NCI-H510A (cell line): ENCODE measurements around the gene TRIM54.
"Not testable (repeated sequence)": the region's sequence is repeated elsewhere in the genome, so short reads cannot be mapped to it uniquely, and the experiment has no call there.

Experiments
- DNase-seq: peaks from one replicate; lab custom pipeline; 2025; lab: John Stamatoyannopoulos, UW

TRIM54 gene

GRCh38 chr2:27313882-27314645 is 31.8 kb downstream of the TRIM54 start:
- no peak for DNase-seq

GRCh38 chr2:27314709-27315108 is 32.5 kb downstream of the TRIM54 start:
- DNase-seq, result no peak

DNA sequence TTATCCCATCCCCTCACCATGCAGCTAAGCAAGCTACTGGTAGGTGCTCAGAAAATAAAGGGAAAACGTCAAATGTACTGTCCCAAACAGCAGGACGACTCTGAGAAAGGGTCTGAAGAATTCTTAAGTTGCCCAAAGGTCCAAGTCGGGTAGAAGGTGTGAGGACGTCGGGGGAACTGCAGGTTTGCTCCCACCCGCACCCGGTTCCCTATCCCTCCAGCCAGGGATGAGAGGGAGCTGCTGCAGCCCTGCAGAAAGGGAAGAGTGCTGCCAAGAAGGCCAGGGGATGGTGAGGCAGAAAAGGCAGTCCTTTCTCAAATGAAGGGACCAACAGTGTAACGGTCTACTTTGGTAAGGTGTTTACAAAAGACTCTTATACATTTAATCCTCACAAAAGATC is 32.9 kb downstream of the TRIM54 start:
- DNase-seq, result no peak

DNA sequence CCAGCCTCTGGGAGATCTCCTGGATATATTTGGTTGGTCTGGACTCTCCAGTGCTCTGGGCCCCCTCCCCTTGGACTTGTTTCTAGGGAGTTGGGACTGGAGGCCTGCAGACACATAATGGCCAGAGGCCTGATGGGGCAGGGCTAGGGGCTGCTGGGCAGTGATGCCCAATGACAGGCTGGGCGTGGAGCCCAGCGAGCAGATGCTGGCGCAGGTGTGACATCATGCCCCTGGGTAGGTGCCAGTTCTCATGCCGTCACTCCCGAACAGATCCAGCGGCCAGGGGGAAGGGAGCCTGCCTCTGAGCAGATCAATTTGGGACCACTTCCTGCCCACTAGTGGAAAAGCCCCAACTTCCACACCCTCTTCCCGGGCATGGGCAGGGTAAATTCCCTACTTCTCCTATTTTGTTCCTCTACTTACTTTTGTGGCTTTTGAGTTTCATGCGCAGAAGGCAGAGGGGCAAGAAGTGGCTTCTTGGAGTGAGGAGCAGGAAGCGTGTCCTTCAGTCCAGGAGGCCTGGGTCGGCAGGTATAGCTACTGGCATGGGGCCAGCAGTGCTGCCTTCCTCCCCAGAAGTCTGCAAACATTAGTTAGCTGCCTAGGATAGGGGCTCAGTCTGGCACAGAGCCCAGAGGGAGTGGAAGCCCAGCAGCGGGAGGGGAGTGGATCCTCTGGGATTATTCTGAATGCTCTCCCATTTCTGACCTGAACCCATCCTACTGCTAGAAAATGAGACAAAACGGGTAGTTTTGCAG is 34.6 kb downstream of the TRIM54 start:
- peak; percentile 66 for DNase-seq

- DNase-seq, result not testable (repeated sequence)
These were observed 37.6 kb downstream of the TRIM54 start for GRCh38 chr2:27319839-27320238.

DNA sequence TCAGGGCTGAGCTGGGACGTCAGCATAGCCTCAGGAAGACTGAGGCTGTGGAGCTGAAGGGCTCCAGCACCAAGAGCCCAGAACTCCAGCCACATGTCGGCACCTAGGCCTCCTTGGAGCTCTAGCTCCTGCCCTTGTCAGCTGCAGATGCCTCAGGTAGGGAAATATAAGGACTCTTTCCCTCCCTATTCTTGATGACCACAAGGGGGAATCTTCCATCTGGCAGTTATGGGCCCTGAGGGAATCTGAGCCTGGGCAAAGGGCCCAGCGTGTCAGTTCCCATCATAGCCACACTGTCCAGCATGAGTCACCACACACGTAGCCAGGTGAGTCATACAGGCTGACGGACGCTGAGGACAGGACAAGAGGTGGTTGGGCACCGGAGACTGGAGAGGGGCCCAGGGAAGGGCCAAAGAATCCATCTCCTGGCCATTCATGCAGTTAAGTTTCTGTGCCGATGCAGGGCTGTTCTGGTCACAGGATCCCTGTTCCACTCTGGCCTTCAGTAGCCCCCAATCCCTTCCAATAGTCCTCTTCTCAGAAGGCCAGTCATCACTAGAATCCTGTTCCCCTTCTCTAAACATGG is 38.8 kb downstream of the TRIM54 start:
- no peak for DNase-seq

DNA sequence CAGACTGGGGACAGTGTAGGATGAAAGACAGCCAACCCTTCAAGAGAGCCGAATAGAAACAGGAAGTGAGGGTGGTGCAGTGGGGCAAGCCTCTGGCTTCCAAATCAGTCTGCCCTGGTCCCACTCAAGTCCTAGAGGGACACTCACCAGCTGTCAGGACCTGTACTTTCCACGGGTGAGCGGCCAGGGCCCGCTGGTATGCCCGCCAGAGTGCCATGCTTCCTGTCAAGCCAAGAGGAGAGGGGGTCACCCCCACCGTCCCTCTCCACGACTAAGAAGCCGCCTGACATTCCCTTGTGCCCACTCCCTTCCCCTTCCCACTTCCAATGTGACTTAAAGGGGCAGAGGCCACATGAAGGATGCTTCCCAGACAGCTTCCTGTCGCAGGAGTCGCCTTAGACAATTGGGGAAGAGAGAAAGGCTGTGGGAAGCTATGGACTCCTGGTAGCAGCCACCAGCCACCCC is 40.1 kb downstream of the TRIM54 start:
- DNase-seq, result no peak

GRCh38 chr2:27322766-27323595 is 40.8 kb downstream of the TRIM54 start, which contains the start of gene MPV17:
MPV17 (minus strand) TSS chr2:27323097; CDS start chr2:27322517, 580 bp downstream.
- DNase-seq, result peak; percentile 92

GRCh38 chr2:27323596-27324285 is 41.5 kb downstream of the TRIM54 start:
- no peak for DNase-seq

GRCh38 chr2:27324720-27325119 is 42.5 kb downstream of the TRIM54 start:
- DNase-seq, result no peak

- DNase-seq, result no peak
These were observed 53.1 kb downstream of the TRIM54 start for GRCh38 chr2:27335311-27335710.

- no peak for DNase-seq
These were observed 53.9 kb downstream of the TRIM54 start for GRCh38 chr2:27336173-27336572.

DNA sequence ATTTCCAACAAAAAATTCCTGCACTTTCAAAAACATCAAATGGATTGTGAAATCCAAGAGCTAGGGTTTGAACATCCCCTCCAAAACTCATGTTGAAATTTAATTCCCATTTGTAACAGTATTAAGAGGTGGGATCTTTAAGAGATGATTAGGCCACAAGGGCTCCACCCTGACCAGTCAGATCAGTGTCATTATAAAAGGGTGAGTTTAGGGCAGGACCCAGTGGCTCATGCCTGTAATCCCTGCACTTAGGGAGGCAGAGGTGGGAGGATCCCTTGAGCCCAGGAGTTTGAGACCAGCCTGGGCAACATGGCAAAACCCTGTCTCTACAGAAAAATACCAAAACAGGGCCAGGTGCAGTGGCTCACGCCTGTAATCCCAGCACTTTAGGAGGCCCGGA is 65.4 kb downstream of the TRIM54 start:
- DNase-seq, result no peak

DNA sequence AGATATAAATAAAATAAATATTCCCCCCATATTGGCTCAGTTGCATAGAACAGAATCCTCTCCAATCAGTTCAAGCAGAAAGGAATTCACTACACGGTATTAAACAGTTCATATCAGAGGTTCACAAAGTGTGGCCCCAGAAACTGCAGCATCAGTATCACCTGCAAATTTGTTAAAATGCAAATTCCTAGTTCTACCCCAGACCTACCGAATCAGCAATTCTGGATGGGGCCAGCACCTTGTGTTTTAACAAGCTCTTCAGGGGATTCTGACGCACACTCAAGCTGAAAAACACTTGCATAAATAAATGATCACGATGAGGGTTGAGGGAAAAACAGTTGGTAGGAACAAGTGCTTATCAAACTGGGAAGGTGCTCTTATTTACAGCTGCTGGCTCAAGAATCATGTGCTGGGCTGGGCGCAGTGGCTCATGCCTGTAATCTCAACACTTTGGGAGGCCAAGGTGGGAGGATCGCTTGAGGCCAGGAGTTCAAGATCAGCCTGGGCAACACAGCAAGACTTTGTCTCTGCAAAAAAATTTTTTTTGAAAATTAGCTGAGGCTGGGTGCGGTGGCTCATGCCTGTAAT is 68.0 kb downstream of the TRIM54 start:
- no peak for DNase-seq

DNA sequence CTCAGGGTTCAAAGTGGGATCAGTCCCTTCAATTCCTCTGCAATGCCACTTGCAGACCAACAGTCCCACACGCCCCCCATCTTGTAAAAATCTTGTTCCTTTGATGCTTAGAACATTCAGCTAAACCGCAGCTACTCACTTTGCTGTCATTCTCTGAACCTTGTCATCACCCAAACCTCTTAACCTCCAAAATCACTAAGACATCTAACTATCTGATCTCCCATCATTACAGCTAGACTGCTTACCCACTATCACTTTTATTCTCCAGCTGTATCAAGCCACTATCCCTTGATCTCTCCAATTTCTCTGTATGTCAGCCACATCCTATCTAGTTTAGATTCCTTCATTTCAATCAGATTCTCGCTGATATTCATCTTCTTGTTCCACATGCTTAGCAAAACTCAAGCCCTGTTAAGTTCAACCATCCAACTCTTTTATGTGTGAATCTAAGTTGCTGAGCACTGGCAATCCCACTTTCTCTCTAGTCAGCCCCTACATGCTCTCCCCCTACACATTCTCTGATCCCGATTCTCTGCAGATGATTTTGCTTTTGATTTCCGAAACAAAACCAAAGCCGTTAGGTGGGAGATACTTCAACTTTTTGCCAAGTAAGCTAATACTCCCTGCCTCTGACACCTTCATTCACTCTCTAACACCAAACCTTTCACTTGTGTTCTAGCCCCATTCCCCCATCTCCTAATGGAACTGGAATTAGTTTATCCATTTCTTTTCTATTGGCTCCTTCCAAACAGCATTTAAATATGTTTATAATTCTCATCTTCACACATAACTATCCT is 69.8 kb downstream of the TRIM54 start:
- DNase-seq, result no peak

- DNase-seq, result not testable (repeated sequence)
These were observed 71.1 kb downstream of the TRIM54 start for GRCh38 chr2:27353386-27353761.

- no peak for DNase-seq
These were observed 71.8 kb downstream of the TRIM54 start for GRCh38 chr2:27353762-27354596.

- no peak for DNase-seq
These were observed 72.3 kb downstream of the TRIM54 start for GRCh38 chr2:27354597-27354927.

DNA sequence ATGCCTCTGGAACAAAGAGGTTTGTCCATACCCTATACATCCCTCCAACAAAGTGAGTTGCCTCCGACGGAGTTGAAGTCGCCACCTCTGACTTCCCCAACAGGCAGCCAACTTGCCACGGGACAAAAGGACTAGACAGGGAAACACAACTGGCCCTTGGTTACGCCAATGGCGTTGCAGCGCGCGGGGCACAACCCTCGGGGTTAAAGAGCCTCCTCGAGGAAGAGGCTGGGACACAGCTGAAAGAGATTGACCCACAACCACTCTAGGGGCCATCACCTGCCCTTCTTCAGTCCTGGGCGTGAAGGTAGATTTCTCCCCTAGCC is 73.8 kb downstream of the TRIM54 start:
- peak; percentile 53 for DNase-seq
